Uterus (tissue), 4 donors: ENCODE measurements around the gene TMEM175. TPM values are rescaled to one million over a fixed set of nuclear protein-coding genes. Genes with fewer than 3 reads are reported as not detected.

Source experiments
- DNase-seq, 2 donors: peaks; one replicate each; pipeline ENCODE4 v3.0.0-alpha.2; 2019 to 2020
- H3K27ac ChIP-seq, 2 donors: fragments of 200-600 bp; sonication (generic); 1 replicate in 1 of 2; 2 replicates in 1 of 2; pipeline ENCODE4 v1.5.1; 2016 to 2018
- H3K27me3 ChIP-seq, 2 donors: fragments of 200-600 bp; sonication (generic); one replicate each; pipeline ENCODE4 v1.5.1; 2018 to 2019; ENCODE audit warnings: control low read depth in 1 of 2
- H3K36me3 ChIP-seq, 2 donors: fragments of 200-600 bp; sonication (generic); one replicate each; pipeline ENCODE4 v1.5.1; 2019; ENCODE audit warnings: control low read depth in 1 of 2
- H3K4me1 ChIP-seq, 2 donors: fragments of 200-600 bp; sonication (generic); one replicate each; pipeline ENCODE4 v1.5.1; 2018 to 2019; ENCODE audit warnings: control low read depth in 1 of 2
- H3K4me3 ChIP-seq, 2 donors: fragments of 200-600 bp; sonication (generic); 1 replicate in 1 of 2; 2 replicates in 1 of 2; pipeline ENCODE4 v1.5.1; 2018 to 2019; ENCODE audit warnings: mild to moderate bottlenecking in 1 of 2
- H3K9me3 ChIP-seq, 2 donors: fragments of 200-600 bp; sonication (generic); one replicate each; pipeline ENCODE4 v1.5.1; 2019; ENCODE audit warnings: control low read depth in 1 of 2
- POLR2A ChIP-seq, 2 donors: fragments of 450-650 bp; IDR thresholded peaks; one replicate each; pipeline ENCODE4 v1.6.1; 2016; ENCODE audit warnings: antibody characterized with exemption in 2 of 2, mild to moderate bottlenecking in 1 of 2, moderate library complexity in 1 of 2
- intact Hi-C: fragments of 100-400 bp; cut with DNase I; formaldehyde crosslinking; loops from one replicate; pipeline ENCODE4 v1.15.1; 2023; ENCODE audit warnings: low total_unique reads
- total RNA-seq, 4 donors: library from RNA; depleted of rRNA in 3 of 4; stranded (reverse); fragments of >200 nt in 3 of 4; gene quantifications; one replicate each; pipeline versions ENCODE4 v1.1.0 to v1.2.4, GENCODE V29; 2014 to 2023
- TF ChIP-seq, protein P1 (sequence below), 4 experiments: fragments of 200-600 bp in 2 of 4; fragments of 450-650 bp in 2 of 4; sonication (generic) in 2 of 4; IDR thresholded peaks; one replicate each; pipeline ENCODE4 v1.5.1; 2016 to 2019; ENCODE audit warnings: antibody characterized with exemption in 4 of 4, mild to moderate bottlenecking in 2 of 4, moderate library complexity in 1 of 4
- donor health status: DM: yes; HTN: yes; CAD: no.

The TMEM175 gene
- total RNA-seq, 4 donors from 2014 or later = 9.9 to 39.7 (median 26.3) TPM

DNA sequence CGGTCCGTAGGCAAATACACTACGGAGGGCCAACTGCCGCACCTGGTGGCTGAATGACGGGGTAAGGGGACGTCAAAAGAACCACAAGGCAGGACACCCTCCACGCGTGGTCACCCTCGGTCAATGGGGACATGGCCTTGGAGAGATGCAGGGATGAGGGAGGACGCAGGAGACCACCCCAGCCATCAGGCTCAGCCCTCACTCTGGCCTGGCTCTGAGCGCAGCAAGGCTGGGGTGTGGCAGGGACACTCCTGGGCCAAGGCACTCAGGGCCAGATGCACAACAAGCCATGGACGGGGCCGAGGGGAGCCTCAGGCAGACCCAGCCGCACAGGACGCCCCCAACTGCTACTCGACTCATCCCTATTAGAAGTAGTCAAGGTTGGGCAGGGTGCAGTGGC is 36.7 kb upstream of the TMEM175 start:
- DNase-seq = no peak
- no peak overlapping the region for H3K4me3 ChIP-seq
- no peaks in the 10 kb centered on the region for H3K36me3 ChIP-seq
- TF ChIP-seq POLR2A (IDR thresholded peaks at IDR 0.05) = no peak
- TF ChIP-seq, protein P1, sequence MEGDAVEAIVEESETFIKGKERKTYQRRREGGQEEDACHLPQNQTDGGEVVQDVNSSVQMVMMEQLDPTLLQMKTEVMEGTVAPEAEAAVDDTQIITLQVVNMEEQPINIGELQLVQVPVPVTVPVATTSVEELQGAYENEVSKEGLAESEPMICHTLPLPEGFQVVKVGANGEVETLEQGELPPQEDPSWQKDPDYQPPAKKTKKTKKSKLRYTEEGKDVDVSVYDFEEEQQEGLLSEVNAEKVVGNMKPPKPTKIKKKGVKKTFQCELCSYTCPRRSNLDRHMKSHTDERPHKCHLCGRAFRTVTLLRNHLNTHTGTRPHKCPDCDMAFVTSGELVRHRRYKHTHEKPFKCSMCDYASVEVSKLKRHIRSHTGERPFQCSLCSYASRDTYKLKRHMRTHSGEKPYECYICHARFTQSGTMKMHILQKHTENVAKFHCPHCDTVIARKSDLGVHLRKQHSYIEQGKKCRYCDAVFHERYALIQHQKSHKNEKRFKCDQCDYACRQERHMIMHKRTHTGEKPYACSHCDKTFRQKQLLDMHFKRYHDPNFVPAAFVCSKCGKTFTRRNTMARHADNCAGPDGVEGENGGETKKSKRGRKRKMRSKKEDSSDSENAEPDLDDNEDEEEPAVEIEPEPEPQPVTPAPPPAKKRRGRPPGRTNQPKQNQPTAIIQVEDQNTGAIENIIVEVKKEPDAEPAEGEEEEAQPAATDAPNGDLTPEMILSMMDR (IDR thresholded peaks at IDR 0.05) = no peak
- intact Hi-C loops = no loop called here
- H3K9me3 ChIP-seq = no peaks in the 10 kb centered on the region
- no peak overlapping the region for H3K27ac ChIP-seq
- no peaks in the 10 kb centered on the region for H3K27me3 ChIP-seq
- H3K4me1 ChIP-seq = no peaks in the 10 kb centered on the region

DNA sequence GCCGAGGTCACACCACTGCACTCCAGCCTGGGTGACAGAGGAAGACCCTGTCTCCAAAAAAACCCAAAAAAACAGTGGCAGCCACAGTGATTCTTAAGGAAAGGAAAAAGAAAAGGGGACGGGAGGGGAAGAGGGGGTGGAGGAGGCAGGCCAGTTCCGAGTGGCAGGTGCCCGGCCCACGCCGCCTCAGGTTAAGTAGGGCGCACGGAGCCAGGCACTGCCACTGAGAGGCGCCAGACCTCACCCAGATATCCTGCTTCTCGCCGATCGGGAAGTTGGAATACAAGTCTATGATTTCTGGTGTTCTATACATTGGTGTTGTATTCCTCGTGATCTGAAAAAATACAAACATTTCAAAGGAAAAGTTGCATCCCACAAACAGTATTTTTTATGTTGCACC is 36.0 kb upstream of the TMEM175 start:
- intact Hi-C loops = no loop called here
- no peak overlapping the region for H3K27ac ChIP-seq
- no peak for DNase-seq
- TF ChIP-seq, protein P1 (IDR thresholded peaks at IDR 0.05) = no peak
- TF ChIP-seq POLR2A (IDR thresholded peaks at IDR 0.05) = no peak
- no peaks in the 10 kb centered on the region for H3K4me1 ChIP-seq
- H3K9me3 ChIP-seq = no peaks in the 10 kb centered on the region
- no peak overlapping the region for H3K4me3 ChIP-seq
- no peaks in the 10 kb centered on the region for H3K27me3 ChIP-seq
- no peaks in the 10 kb centered on the region for H3K36me3 ChIP-seq

- no peaks in the 10 kb centered on the region for H3K36me3 ChIP-seq
- no peaks in the 10 kb centered on the region for H3K4me1 ChIP-seq
- H3K27me3 ChIP-seq = no peaks in the 10 kb centered on the region
- H3K27ac ChIP-seq = no peak overlapping the region
- H3K9me3 ChIP-seq = no peaks in the 10 kb centered on the region
- no peak overlapping the region for H3K4me3 ChIP-seq
- no peak for DNase-seq
- intact Hi-C loops = no loop called here
- no peak for TF ChIP-seq POLR2A (IDR thresholded peaks at IDR 0.05)
- TF ChIP-seq, protein P1 (IDR thresholded peaks at IDR 0.05) = no peak
Measured at GRCh38 chr4:896630-897029, 35.6 kb upstream of the TMEM175 start.

DNA sequence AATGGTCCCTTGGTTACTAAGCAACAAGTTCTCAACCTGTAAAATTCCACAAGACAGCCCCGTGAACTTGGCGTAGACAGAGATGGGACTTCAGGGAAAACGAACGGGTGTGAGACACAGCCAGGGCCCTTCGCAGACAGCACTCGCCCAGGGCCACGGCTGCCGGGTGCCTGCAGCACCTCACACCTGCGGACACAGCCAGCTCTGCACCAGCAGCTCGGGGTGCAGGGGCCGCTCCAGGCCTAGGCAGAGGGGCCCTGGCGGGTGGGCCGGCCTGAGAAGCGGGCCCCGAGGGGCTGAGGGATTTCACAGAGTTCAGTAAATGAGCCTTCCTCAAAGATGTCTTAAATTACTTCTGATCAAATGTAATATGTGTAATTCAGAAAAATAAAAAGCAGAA is 34.1 kb upstream of the TMEM175 start:
- Histone ChIP-seq H3K4me3 (no peak overlapping the region), H3K27ac (no peak overlapping the region), H3K27me3 (no peaks in the 10 kb centered on the region), H3K9me3 (no peaks in the 10 kb centered on the region), H3K36me3 (no peaks in the 10 kb centered on the region), H3K4me1 (no peaks in the 10 kb centered on the region)
- intact Hi-C loops = no loop called here
- TF ChIP-seq POLR2A (IDR thresholded peaks at IDR 0.05) = no peak
- TF ChIP-seq, protein P1 (IDR thresholded peaks at IDR 0.05) = no peak
- DNase-seq = no peak

- Histone ChIP-seq H3K4me3 (no peak overlapping the region), H3K36me3 (no peaks in the 10 kb centered on the region), H3K27me3 (no peaks in the 10 kb centered on the region), H3K27ac (no peak overlapping the region), H3K9me3 (no peaks in the 10 kb centered on the region), H3K4me1 (no peaks in the 10 kb centered on the region)
- TF ChIP-seq, protein P1 (IDR thresholded peaks at IDR 0.05) = no peak
- no peak for TF ChIP-seq POLR2A (IDR thresholded peaks at IDR 0.05)
- DNase-seq = no peak
- intact Hi-C loops = no loop called here
Measured at GRCh38 chr4:898869-899555, 33.2 kb upstream of the TMEM175 start.
